Left kidney (tissue), 2 donors: ENCODE data around the gene CES4A. TPM values are rescaled to one million over a fixed set of nuclear protein-coding genes. Genes with fewer than 3 reads are reported as not detected.
"Not testable (repeated sequence)": the region's sequence is repeated elsewhere in the genome, so short reads cannot be mapped to it uniquely, and the experiment has no call there.

Experiments used
- DNase-seq: peaks from one replicate; pipeline ENCODE4 v3.0.0-alpha.2; 2013
- polyA plus RNA-seq: library from polyadenylated mRNA; unstranded; fragments of 120-200 nt; gene quantifications from one replicate; pipeline ENCODE4 v1.2.1, GENCODE V29; 2013; ENCODE audit not compliant: insufficient read length

The CES4A gene
- polyA plus RNA-seq, 1 donor: 12.4 TPM

GRCh38 chr16:66984892-66985311 lies 3.5 kb upstream of the CES4A start:
- DNase-seq: no peak

- no peak for DNase-seq
Measured at GRCh38 chr16:66986559-66986958, 1.8 kb upstream of the CES4A start.

GRCh38 chr16:66991545-66992077 lies 3.2 kb downstream of the CES4A start:
- DNase-seq: no peak

- DNase-seq: not testable (repeated sequence)
Measured at GRCh38 chr16:66993558-66993957, 5.2 kb downstream of the CES4A start.

GRCh38 chr16:66996324-66996982 lies 8.1 kb downstream of the CES4A start:
- no peak for DNase-seq

- DNase-seq: no peak
Measured at GRCh38 chr16:66996983-66997358, 8.6 kb downstream of the CES4A start.

- no peak for DNase-seq
Measured at GRCh38 chr16:67000384-67001351, 12.3 kb downstream of the CES4A start.

- no peak for DNase-seq
Measured at GRCh38 chr16:67001726-67002125, 13.3 kb downstream of the CES4A start.

GRCh38 chr16:67006930-67007658 lies 18.7 kb downstream of the CES4A start:
- no peak for DNase-seq

- no peak for DNase-seq
Measured at GRCh38 chr16:67009158-67009557, 20.8 kb downstream of the CES4A start.

GRCh38 chr16:67011274-67011673 lies 22.9 kb downstream of the CES4A start:
- no peak for DNase-seq

- DNase-seq: no peak
Measured at GRCh38 chr16:67013233-67013822, 24.9 kb downstream of the CES4A start.

- peak; percentile 86 for DNase-seq
Measured at GRCh38 chr16:67013823-67014633, 25.6 kb downstream of the CES4A start.

- DNase-seq: no peak
Measured at GRCh38 chr16:67014634-67015312, 26.4 kb downstream of the CES4A start.

- no peak for DNase-seq
Measured at GRCh38 chr16:67015313-67015731, 26.9 kb downstream of the CES4A start.

- no peak for DNase-seq
Measured at GRCh38 chr16:67016143-67016542, 27.8 kb downstream of the CES4A start.

- no peak for DNase-seq
Measured at GRCh38 chr16:67016681-67017420, 28.5 kb downstream of the CES4A start.

GRCh38 chr16:67017421-67017750 lies 29.0 kb downstream of the CES4A start:
- DNase-seq: no peak

- peak; percentile 78 for DNase-seq
Measured at GRCh38 chr16:67017810-67018488, 29.6 kb downstream of the CES4A start.
